IMR-90 (cell line): Measurements from ENCODE around the gene TEC.
"Not testable (repeated sequence)": the region's sequence is repeated elsewhere in the genome, so short reads cannot be mapped to it uniquely, and the experiment has no call there.

Source experiments
- CEBPB ChIP-seq: IDR thresholded peaks from 2 replicates; pipeline ENCODE4 v1.6.1; 2012; ENCODE audit warnings: low read depth, low read length, improper control_type of control experiment
- CHD1 ChIP-seq: IDR thresholded peaks from 2 replicates; pipeline ENCODE4 v1.6.1; 2012; ENCODE audit warnings: low read depth, low read length, improper control_type of control experiment
- CTCF ChIP-seq: conservative IDR thresholded peaks from 2 replicates; pipeline ENCODE4 v1.5.1; 2012; ENCODE audit warnings: mild to moderate bottlenecking, low read depth, low read length, improper control_type of control experiment
- FOS ChIP-seq: fragments of 150-350 bp; IDR thresholded peaks from 2 replicates; pipeline ENCODE4 v1.6.1; 2016; ENCODE audit warnings: low read depth, low read length
- POLR2A ChIP-seq: IDR thresholded peaks from 2 replicates; pipeline ENCODE4 v1.6.1; 2012; ENCODE audit warnings: mild to moderate bottlenecking, low read depth, low read length
- RAD21 ChIP-seq: IDR thresholded peaks from 2 replicates; pipeline ENCODE4 v1.6.1; 2012; ENCODE audit warnings: low read length, improper control_type of control experiment
- RFX5 ChIP-seq: IDR thresholded peaks from 2 replicates; pipeline ENCODE4 v1.8.0; 2012; ENCODE audit warnings: low read depth, mild to moderate bottlenecking, low read length, moderate library complexity
- SMC3 ChIP-seq: fragments of 150-350 bp; IDR thresholded peaks from 2 replicates; pipeline ENCODE4 v1.6.1; 2016; ENCODE audit warnings: low read depth, mild to moderate bottlenecking, antibody characterized with exemption, low read length, moderate library complexity
- TF ChIP-seq, protein P1 (sequence below): fragments of 150-350 bp; IDR thresholded peaks from 2 replicates; pipeline ENCODE4 v1.6.1; 2017; ENCODE audit warnings: mild to moderate bottlenecking, antibody characterized with exemption, low read length, low read depth
- TF ChIP-seq, protein P2 (sequence below): fragments of 150-350 bp; IDR thresholded peaks from 2 replicates; pipeline ENCODE4 v1.6.1; 2016; ENCODE audit warnings: low read depth, mild to moderate bottlenecking, low read length, moderate library complexity, borderline replicate concordance

GRCh38 chr4:48314746-48315145, 45.1 kb upstream of the TEC start:
- not testable (repeated sequence) for TF ChIP-seq FOS, CHD1, POLR2A, CEBPB, CTCF, SMC3, RAD21, RFX5
- TF ChIP-seq, protein P1, sequence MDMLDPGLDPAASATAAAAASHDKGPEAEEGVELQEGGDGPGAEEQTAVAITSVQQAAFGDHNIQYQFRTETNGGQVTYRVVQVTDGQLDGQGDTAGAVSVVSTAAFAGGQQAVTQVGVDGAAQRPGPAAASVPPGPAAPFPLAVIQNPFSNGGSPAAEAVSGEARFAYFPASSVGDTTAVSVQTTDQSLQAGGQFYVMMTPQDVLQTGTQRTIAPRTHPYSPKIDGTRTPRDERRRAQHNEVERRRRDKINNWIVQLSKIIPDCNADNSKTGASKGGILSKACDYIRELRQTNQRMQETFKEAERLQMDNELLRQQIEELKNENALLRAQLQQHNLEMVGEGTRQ: not testable (repeated sequence)
- TF ChIP-seq, protein P2, sequence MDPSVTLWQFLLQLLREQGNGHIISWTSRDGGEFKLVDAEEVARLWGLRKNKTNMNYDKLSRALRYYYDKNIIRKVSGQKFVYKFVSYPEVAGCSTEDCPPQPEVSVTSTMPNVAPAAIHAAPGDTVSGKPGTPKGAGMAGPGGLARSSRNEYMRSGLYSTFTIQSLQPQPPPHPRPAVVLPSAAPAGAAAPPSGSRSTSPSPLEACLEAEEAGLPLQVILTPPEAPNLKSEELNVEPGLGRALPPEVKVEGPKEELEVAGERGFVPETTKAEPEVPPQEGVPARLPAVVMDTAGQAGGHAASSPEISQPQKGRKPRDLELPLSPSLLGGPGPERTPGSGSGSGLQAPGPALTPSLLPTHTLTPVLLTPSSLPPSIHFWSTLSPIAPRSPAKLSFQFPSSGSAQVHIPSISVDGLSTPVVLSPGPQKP: not testable (repeated sequence)
